ENCODE results near the gene CDA. TPM values are rescaled to one million over a fixed set of nuclear protein-coding genes. Genes with fewer than 3 reads are reported as not detected.

CDA gene
- total RNA-seq, 1 experiment from 2014 or later, result 6.5 TPM

DNA sequence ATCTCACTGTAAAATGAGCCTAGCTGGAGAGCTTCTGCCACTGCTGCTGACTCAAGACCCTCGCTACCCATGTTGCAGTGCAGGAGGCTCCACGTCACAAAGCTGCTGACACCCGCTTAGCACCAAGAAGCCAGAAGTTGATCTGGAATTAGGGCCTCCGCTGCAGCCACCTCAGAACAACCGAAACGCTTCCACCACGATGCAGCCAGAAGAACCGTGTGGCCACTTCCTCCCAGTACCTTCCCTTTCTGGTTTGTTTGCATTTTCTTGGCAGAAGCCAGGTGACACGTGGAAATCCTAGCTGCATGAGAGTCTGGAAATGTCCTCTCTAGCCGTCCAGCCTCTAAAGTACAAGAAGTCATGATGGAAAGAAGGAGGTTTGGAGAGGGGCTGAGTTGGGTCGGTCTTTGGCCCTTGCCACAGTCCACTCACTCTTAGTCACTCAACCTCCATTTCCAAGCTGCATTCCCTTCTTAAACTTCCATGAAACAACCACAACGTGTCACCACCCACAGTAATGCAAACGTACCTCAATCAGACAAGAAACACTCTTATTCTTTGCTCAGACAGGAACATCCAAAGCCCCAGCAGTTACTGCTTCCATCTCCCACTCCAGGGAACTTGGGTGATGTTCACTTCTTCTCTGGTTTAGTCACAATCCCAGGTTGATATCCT, 10.0 kb upstream of the CDA start:
- Histone ChIP-seq H2AFZ (ENCODE audit: low read length) (no peak overlapping the region), H4K91ac (ENCODE audit: insufficient read length, low read depth, low read length) (no peak overlapping the region), H3K27ac (ENCODE audit: insufficient read length, low read depth, low read length) (no peak overlapping the region), H3K27me3 (ENCODE audit: insufficient read depth, low read length) (no peaks in the 10 kb centered on the region), H3K4ac (ENCODE audit: low read depth, low read length) (no peak overlapping the region), H3K9me3 (ENCODE audit: control insufficient read depth, low read depth, low read length) (no peaks in the 10 kb centered on the region), H3K4me2 (ENCODE audit: insufficient read depth, insufficient read length, low read length) (no peak overlapping the region), H3K9ac (ENCODE audit: extremely low read depth, insufficient read length, low read length) (no peak overlapping the region), H3K56ac (ENCODE audit: insufficient read length, low read depth, low read length) (no peak overlapping the region), H4K8ac (replicated peaks; ENCODE audit: insufficient read length, low read depth, low read length) (no peak overlapping the region), H4K20me1 (ENCODE audit: control insufficient read depth, insufficient read depth, insufficient read length) (no peaks in the 10 kb centered on the region), H4K5ac (ENCODE audit: insufficient read length, low read depth, low read length) (no peak overlapping the region), H3K14ac (ENCODE audit: insufficient read depth, low read length) (no peak overlapping the region), H3K23ac (ENCODE audit: insufficient read length, low read depth, low read length) (no peak overlapping the region), H2BK120ac (ENCODE audit: low read depth, low read length, poor library complexity, severe bottlenecking) (no peak overlapping the region), H3K23me2 (ENCODE audit: insufficient read length, low read depth, low read length, poor library complexity, severe bottlenecking) (no peaks in the 10 kb centered on the region), H2BK15ac (ENCODE audit: low read depth, low read length) (no peak overlapping the region), H2AK5ac (ENCODE audit: insufficient read length, low read length) (no peak overlapping the region), H3T11ph (ENCODE audit: low read length) (no peak overlapping the region), H3K79me2 (ENCODE audit: insufficient read depth, low read length) (no peaks in the 10 kb centered on the region), H2BK20ac (ENCODE audit: low read depth, low read length, poor library complexity, severe bottlenecking) (no peak overlapping the region), H2BK12ac (ENCODE audit: insufficient read length, low read depth, low read length) (no peak overlapping the region), H2BK5ac (ENCODE audit: insufficient read length, low read length) (no peak overlapping the region), H3K79me1 (ENCODE audit: insufficient read depth, low read depth, low read length, poor library complexity, severe bottlenecking) (no peaks in the 10 kb centered on the region), H3K18ac (ENCODE audit: insufficient read length, low read depth, low read length) (no peak overlapping the region), H3K4me1 (ENCODE audit: insufficient read depth, low read length) (no peaks in the 10 kb centered on the region)
- no peak for DNase-seq
- H3K9me3 Mint-ChIP-seq, result no peaks in the 10 kb centered on the region
- no peak overlapping the region for H3K27ac Mint-ChIP-seq
- H3K4me3 Mint-ChIP-seq, result no peak overlapping the region
- no CpG with 5 or more reads among the region's 13 CpGs for WGBS (ENCODE audit: extremely low coverage, insufficient read length, low lambda C conversion rate)
- H3K36me3 Mint-ChIP-seq (ENCODE audit: insufficient read depth in 1 of 3, low read depth in 3 of 3), result no peaks in the 10 kb centered on the region
- TF ChIP-seq, protein P1, sequence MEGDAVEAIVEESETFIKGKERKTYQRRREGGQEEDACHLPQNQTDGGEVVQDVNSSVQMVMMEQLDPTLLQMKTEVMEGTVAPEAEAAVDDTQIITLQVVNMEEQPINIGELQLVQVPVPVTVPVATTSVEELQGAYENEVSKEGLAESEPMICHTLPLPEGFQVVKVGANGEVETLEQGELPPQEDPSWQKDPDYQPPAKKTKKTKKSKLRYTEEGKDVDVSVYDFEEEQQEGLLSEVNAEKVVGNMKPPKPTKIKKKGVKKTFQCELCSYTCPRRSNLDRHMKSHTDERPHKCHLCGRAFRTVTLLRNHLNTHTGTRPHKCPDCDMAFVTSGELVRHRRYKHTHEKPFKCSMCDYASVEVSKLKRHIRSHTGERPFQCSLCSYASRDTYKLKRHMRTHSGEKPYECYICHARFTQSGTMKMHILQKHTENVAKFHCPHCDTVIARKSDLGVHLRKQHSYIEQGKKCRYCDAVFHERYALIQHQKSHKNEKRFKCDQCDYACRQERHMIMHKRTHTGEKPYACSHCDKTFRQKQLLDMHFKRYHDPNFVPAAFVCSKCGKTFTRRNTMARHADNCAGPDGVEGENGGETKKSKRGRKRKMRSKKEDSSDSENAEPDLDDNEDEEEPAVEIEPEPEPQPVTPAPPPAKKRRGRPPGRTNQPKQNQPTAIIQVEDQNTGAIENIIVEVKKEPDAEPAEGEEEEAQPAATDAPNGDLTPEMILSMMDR (conservative IDR thresholded peaks at IDR 0.05), result no peak
- H3K4me1 Mint-ChIP-seq, result peaks cover 8 to 9% of the 10 kb centered on the region in 2 experiments; a peak in 2 of 4 replicates
- peaks cover 18% of the 10 kb centered on the region for H3K27me3 Mint-ChIP-seq (ENCODE audit: low read depth)

Measured in H9 (cell line).